ENCODE measurements around the gene PFKFB4.

DNA sequence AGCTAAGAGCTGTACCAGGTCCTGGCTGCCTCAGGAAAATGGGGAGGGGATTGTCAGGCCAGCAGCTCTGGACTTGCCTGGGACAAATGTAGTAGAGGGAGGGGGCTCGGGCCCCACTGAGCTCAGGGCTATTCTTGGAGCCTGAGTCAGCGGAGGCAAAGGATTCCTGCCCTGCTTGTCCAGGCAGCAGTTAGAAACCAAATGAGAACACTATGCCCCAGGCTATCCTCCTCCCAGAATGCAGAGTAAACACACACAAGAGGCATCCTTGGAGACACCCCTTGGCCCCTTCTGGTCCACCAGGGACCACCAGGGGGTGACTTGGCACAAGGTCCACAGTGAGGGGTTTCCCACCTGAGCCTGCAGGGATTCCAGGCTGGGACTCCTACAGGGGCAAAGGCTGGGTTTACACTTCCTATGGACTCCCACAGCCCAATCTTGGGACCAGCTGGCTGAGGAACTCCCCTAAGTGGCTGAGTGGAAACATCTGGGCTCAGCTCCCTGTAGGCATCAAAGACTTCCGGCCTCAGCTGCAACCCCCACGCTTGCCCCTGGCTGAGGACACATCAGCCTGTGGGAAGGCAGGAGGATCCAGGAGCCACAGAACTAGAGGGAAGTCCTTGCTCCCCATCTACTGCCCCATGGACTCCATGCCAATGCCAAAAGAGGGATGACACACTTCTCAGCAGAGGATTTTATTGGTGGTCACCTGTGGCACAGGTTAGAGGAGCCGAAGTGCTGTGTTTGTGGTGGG lies 41.9 kb upstream of the PFKFB4 start:
- TF ChIP-seq POLR2AphosphoS5 (IDR thresholded peaks at IDR 0.05; ENCODE audit: borderline replicate concordance, low read depth, low read length): no peak
- no peak for TF ChIP-seq EZH2 (IDR thresholded peaks at IDR 0.05)
- TF ChIP-seq FOXP2 (optimal IDR thresholded peaks at IDR 0.05; ENCODE audit: control extremely low read depth, extremely low read length, insufficient read depth): no peak

All from SK-N-MC (cell line).